Measurements from ENCODE around the gene UBR1.
"Not testable (repeated sequence)": the region's sequence is repeated elsewhere in the genome, so short reads cannot be mapped to it uniquely, and the experiment has no call there.

The UBR1 gene

GRCh38 chr15:43105778-43106485 lies at the start of gene UBR1:
Gene UBR1 (minus strand): TSS chr15:43106038. CDS start chr15:43106022, 16 bp downstream.
- DNase-seq = peak; percentile 86

GRCh38 chr15:43153269-43153668 lies 47.4 kb upstream of the UBR1 start:
- no peak for DNase-seq

- no peak for DNase-seq
Measured at GRCh38 chr15:43151688-43152087, 45.9 kb upstream of the UBR1 start.

DNA sequence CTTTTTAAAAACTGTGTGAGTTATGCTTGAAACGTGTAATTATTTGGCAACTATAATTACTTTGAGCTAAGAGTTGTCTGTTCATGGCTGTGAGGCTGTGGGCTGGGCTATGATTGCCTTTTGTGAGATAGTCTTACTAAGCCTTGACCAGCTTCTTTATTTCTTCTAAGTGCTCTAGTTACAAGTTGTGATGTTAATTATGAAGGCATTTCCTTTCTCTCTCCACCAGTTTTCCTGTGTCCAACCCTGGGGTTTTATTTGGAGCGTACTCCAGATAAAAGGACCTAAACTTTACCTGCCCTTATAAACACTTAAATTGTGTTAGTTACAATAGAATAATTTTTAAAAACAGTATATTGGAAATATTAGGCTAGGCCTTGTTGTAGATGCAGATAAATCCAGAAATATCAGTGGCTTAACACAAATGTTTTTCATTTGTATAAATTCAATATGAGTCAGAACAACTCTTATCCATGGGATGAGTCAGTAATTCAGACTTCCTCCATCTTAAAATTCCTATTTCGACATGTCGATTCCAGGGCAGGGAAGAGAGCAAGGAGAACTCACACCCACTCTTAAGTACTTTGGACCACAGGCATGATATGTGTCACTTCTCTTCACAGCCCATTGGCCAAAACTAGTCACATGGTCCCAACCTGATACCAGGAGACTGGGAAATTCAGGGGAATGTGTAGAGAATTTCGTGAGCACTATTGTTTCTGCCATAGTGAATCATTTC lies 44.5 kb upstream of the UBR1 start:
- no peak for DNase-seq

GRCh38 chr15:43146184-43146583 lies 40.3 kb upstream of the UBR1 start:
- DNase-seq = no peak

DNA sequence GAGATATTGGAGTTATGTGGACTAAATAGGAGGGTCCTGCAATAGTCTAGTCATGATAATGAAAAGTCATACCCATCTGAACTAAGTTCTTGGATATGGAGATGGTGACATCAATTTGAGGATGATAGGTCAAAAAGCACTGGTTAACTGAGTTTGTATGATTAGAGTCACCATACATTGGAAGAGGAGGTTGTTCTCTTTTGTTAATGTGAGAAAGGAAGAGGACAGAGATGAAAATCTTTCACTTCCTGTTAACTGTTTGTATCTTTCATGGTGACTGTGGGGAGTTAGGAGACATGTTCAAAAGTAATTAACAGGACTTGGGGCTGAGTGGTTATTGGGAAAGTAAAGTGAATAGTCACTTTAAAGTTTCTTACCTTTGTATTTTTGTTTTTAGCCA lies 38.7 kb upstream of the UBR1 start:
- DNase-seq = no peak

GRCh38 chr15:43143203-43143941 lies 37.5 kb upstream of the UBR1 start:
- no peak for DNase-seq

- peak; percentile 19 for DNase-seq
Measured at GRCh38 chr15:43135351-43135750, 29.5 kb upstream of the UBR1 start.

DNA sequence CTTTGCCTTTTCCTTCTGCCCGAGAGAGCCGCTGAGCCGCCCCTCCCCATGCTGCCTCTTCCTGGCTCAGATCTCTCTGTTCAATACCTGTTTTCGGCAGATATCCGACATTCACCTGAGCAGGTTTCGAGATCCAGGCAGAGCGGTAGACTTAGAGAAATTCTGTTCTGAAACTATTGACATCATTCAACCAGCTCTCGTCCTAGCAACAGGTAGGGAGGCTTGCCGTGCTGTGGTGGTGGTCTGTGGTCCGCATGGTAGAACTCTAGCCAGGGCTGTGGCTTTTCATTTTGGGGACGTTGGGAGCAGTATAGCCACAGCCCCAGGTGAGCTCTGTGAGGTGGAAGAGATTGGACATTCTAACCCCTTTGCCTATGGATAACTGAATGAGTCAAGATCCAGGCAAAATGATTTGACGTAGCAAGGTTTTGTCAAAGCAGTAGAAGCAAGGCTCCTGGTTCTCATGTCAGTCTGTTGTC lies 28.4 kb upstream of the UBR1 start:
- DNase-seq = no peak

- peak; percentile 76 for DNase-seq
Measured at GRCh38 chr15:43133430-43134156, 27.8 kb upstream of the UBR1 start, which contains the start of gene TMEM62. Gene TMEM62 (plus strand): TSS chr15:43133586. CDS start chr15:43133803, 217 bp downstream.

DNA sequence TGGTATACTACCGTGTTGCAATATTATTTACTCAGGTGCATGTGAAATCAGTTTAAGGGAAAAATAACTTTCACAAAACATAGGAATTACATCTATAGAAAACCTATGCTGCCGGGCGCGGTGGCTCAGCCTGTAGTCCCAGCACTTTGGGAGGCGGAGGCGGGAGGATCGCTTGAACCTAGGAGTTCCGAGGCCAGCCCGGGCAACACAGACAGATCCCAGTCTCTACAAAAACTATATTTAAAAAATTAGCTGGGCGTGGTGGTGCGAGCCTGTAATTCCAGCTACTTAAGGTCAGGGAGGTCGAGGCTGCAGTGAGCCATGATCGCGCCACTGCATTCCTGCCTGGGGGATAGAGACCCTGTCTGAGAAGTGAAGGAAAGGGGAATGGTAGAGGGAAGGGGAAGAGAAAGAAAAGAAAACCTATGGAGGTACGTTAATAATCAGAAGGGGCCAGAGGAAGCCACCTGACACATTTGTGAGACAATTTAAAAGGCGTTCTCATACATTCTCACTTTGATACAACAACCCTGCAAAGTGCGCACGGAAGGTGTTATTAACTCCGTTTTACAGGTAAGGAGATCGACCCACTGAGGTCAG lies 27.1 kb upstream of the UBR1 start:
- peak; percentile 4 for DNase-seq

DNA sequence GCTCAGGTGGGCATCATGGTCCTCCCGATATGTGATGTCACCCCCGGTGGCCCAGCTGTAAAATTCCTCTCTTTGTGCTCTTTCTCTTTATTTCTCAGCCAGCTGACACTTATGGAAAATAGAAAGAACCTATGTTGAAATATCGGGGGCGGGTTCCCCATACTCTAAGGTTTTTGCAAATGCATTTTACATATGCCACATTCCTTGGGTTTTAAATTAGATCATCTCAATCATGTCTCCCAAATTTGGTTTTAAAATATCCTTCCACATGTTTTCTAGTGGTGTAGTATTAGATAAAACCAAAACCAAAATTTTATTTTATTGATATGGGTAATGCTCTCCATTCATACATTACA lies 23.1 kb upstream of the UBR1 start:
- DNase-seq = no peak

GRCh38 chr15:43128174-43128979 lies 22.5 kb upstream of the UBR1 start:
- DNase-seq = not testable (repeated sequence)

DNA sequence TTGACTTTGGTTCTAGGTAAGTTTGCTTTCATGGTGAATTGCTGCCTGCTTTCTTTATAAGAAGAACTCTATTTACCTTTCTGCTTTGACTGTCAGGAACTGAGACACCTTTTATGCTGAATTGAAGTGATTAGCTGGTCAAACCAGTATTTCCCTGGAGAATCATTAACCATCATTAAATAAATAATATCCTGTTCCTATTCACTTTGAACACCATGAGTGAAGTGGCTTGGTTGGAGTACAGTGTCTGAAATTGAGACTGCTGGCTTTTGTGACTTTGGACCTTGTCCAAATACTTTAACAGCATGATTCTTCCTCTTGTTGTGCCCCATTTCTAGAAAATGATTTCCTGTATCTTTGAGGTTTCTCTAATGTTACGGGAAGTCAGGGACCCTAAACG lies 21.9 kb upstream of the UBR1 start:
- DNase-seq = peak; percentile 77

- no peak for DNase-seq
Measured at GRCh38 chr15:43126356-43126755, 20.5 kb upstream of the UBR1 start.

- DNase-seq = no peak
Measured at GRCh38 chr15:43125100-43125661, 19.3 kb upstream of the UBR1 start.

GRCh38 chr15:43121863-43122262 lies 16.0 kb upstream of the UBR1 start:
- no peak for DNase-seq

GRCh38 chr15:43118829-43119228 lies 13.0 kb upstream of the UBR1 start:
- DNase-seq = no peak

DNA sequence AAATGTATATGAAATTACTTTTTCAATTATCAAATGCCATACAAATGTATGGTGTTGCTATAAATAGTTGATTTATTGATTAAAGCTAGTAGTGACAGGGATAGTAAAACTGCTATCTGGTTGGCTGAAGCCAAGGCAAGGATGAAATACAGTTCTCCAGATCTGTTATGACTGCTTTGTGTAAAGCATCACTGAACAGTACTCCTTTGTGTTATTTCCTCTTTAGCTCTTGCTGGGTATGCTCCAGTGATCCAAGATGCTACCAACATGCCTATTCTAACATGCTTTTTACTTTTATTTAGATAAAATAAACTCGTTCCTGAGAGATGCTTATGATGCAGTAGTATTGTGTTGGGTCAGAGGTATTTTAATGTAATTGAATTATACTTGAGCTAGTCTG lies 12.4 kb upstream of the UBR1 start:
- no peak for DNase-seq

GRCh38 chr15:43111354-43111753 lies 5.5 kb upstream of the UBR1 start:
- no peak for DNase-seq

GRCh38 chr15:43107751-43108150 lies 1.9 kb upstream of the UBR1 start:
- no peak for DNase-seq

Data from NCI-H774 (cell line).